Tibial nerve (tissue), 4 donors: ENCODE data around the gene TIMM22. TPM values are rescaled to one million over a fixed set of nuclear protein-coding genes. Genes with fewer than 3 reads are reported as not detected.

ENCODE experiments used
- DNase-seq, 2 donors: peaks; one replicate each; pipeline ENCODE4 v3.0.0-alpha.2; 2019; ENCODE audit warnings: low spot score in 2 of 2
- H3K27ac ChIP-seq, 4 donors: fragments of 200-600 bp; sonication (generic) in 3 of 4; one replicate each; pipeline ENCODE4 v1.5.1; 2017 to 2019; ENCODE audit warnings: mild to moderate bottlenecking in 1 of 4
- H3K27me3 ChIP-seq, 2 donors: fragments of 200-600 bp; sonication (generic) in 1 of 2; one replicate each; pipeline versions ENCODE4 v1.5.1 to v1.6.0; 2017 to 2019
- H3K36me3 ChIP-seq, 3 donors: fragments of 200-600 bp; sonication (generic); one replicate each; pipeline ENCODE4 v1.5.1; 2018 to 2019
- H3K4me1 ChIP-seq, 4 donors: fragments of 200-600 bp; sonication (generic) in 3 of 4; one replicate each; pipeline ENCODE4 v1.5.1; 2017 to 2019
- H3K4me3 ChIP-seq, 4 donors: fragments of 200-600 bp; sonication (generic) in 3 of 4; one replicate each; pipeline ENCODE4 v1.5.1; 2017 to 2019; ENCODE audit warnings: mild to moderate bottlenecking in 1 of 4, moderate library complexity in 1 of 4
- H3K9me3 ChIP-seq, 4 donors: fragments of 200-600 bp; sonication (generic) in 3 of 4; one replicate each; pipeline ENCODE4 v1.5.1; 2017 to 2019
- EP300 ChIP-seq, 2 donors: sonication (generic); formaldehyde crosslinking; IDR thresholded peaks; one replicate each; pipeline ENCODE4 v1.6.1; 2017; ENCODE audit warnings: antibody characterized with exemption in 2 of 2, mild to moderate bottlenecking in 1 of 2
- POLR2A ChIP-seq, 2 donors: fragments of 450-650 bp; IDR thresholded peaks; one replicate each; pipeline ENCODE4 v1.6.1; 2017; ENCODE audit warnings: antibody characterized with exemption in 2 of 2, mild to moderate bottlenecking in 2 of 2, moderate library complexity in 2 of 2
- WGBS, 2 donors: methylation state at CpG; one replicate each; pipeline ENCODE4 v1.1.5; 2018; 5-methylcytosine and 5-hydroxymethylcytosine counted together
- total RNA-seq, 4 donors: library from RNA; depleted of rRNA; stranded (reverse); fragments of >200 nt; gene quantifications; one replicate each; pipeline ENCODE4 v1.1.0, GENCODE V29; 2016
- TF ChIP-seq, protein P1 (sequence below), 5 experiments: fragments of 200-600 bp in 3 of 5; fragments of 450-650 bp in 2 of 5; sonication (generic) in 3 of 5; IDR thresholded peaks; one replicate each; pipeline ENCODE4 v1.5.1; 2016 to 2019; ENCODE audit warnings: antibody characterized with exemption in 5 of 5, mild to moderate bottlenecking in 3 of 5, moderate library complexity in 2 of 5

TIMM22 gene
- total RNA-seq, 4 donors from 2014 or later: 11.1 to 18.4 (median 14.7) TPM

DNA sequence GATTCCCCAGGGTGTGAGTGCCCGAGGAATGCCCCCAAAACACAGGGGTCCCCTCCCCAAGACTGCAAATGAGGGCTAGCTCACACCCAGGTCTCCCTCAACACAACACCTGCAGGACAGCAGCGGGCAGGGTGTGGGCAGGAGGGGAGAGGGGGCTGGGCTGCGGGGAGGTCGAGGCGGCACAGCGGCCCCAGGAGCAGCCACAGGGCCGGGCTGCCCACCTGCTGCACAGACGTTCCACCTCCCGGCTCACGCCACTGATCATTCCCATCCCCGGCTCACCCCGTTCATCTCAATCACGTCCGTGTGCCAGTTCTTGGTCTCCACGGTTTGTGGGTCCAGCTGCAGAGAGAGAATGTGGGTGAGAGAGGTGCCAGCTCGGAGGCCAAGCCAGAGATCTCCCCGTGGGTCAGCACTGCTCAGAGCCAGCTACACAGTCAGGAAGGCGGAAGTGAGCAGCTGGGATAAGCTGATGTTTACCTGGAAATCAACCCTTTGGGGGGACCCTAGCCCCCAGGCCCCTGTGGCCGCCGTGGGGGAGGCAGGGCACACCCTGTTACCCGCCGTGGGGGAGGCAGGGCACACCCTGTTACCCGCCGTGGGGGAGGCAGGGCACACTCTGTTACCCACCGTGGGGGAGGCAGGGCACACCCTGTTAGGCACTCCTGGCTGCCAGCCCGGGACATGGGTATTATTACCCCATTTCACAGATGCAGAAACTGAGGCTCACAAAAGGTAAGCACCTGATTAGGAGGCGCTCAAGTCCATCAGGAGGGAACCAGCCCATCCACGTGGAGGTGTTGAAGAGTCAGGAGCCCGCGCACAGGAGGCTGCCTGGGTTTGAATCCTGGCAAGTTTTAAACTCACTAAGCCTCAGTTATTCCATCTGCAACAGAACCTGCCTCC is 16.1 kb downstream of the TIMM22 start:
- no peak overlapping the region for H3K4me3 ChIP-seq
- peaks cover 0 to 44% (median 0%) of the 10 kb centered on the region in 3 donors for H3K36me3 ChIP-seq
- no peak overlapping the region for H3K27ac ChIP-seq
- WGBS, 2 donors: 86 to 88% methylated on average over 26 to 27 of the region's 30 CpGs
- H3K27me3 ChIP-seq: no peaks in the 10 kb centered on the region
- H3K9me3 ChIP-seq: no peaks in the 10 kb centered on the region
- no peak for DNase-seq
- TF ChIP-seq, protein P1, sequence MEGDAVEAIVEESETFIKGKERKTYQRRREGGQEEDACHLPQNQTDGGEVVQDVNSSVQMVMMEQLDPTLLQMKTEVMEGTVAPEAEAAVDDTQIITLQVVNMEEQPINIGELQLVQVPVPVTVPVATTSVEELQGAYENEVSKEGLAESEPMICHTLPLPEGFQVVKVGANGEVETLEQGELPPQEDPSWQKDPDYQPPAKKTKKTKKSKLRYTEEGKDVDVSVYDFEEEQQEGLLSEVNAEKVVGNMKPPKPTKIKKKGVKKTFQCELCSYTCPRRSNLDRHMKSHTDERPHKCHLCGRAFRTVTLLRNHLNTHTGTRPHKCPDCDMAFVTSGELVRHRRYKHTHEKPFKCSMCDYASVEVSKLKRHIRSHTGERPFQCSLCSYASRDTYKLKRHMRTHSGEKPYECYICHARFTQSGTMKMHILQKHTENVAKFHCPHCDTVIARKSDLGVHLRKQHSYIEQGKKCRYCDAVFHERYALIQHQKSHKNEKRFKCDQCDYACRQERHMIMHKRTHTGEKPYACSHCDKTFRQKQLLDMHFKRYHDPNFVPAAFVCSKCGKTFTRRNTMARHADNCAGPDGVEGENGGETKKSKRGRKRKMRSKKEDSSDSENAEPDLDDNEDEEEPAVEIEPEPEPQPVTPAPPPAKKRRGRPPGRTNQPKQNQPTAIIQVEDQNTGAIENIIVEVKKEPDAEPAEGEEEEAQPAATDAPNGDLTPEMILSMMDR (IDR thresholded peaks at IDR 0.05): no peak
- TF ChIP-seq POLR2A (IDR thresholded peaks at IDR 0.05): no peak
- TF ChIP-seq EP300 (IDR thresholded peaks at IDR 0.05): no peak
- peaks cover 0 to 28% (median 0%) of the 10 kb centered on the region in 4 donors for H3K4me1 ChIP-seq

DNA sequence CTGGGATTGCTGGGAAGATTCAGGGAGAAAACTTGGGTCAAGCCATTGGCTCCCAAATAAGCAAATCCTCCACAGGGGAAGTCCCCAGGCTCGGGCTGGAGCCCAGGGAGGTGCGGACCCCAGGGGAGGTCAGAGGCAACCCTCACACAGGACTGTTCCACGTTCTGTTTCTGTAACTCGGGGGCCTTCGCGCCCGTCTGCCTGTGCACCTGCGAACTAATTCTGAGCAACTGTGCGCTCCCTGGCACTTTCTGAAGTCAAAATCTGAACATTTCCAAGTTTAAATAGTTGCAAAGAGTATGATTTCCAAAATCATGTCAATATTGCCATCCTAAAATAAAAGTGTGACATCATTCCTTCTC is 16.8 kb downstream of the TIMM22 start:
- Histone ChIP-seq H3K4me1 (peaks cover 0 to 22% (median 0%) of the 10 kb centered on the region in 4 donors), H3K4me3 (no peak overlapping the region), H3K27ac (no peak overlapping the region), H3K27me3 (no peaks in the 10 kb centered on the region), H3K9me3 (no peaks in the 10 kb centered on the region), H3K36me3 (peaks cover 0 to 38% (median 0%) of the 10 kb centered on the region in 3 donors)
- TF ChIP-seq, protein P1 (IDR thresholded peaks at IDR 0.05): no peak
- TF ChIP-seq POLR2A (IDR thresholded peaks at IDR 0.05) (no peak), EP300 (IDR thresholded peaks at IDR 0.05) (no peak)
- 87 to 94% methylated on average over 8 to 9 of the region's 9 CpGs for WGBS, 2 donors
- no peak for DNase-seq

DNA sequence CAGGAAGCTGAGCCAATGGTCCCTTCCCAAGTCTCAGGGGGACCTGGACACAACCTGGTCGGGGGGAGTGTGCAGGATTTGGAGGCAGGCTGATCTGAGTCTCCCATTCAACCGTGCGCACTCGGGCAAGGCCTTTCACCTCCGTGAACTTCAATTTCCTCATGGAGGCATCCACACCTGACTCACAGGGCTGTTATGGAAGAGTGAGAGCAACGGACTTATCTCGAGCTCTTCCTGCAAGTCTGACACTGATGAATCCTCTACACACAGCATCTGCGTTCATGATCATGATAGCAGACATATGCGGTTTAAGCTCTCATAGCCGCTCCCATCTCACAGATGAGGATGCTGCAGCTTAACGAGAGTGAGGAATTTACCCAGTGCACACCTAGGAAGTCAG is 21.6 kb downstream of the TIMM22 start:
- peaks cover 0 to 6% (median 0%) of the 10 kb centered on the region in 4 donors for H3K4me1 ChIP-seq
- no peak for DNase-seq
- no peaks in the 10 kb centered on the region for H3K27me3 ChIP-seq
- no peaks in the 10 kb centered on the region for H3K9me3 ChIP-seq
- H3K27ac ChIP-seq: no peak overlapping the region
- WGBS, 2 donors: 83 to 88% methylated on average over 11 of the region's 11 CpGs
- H3K4me3 ChIP-seq: no peak overlapping the region
- TF ChIP-seq EP300 (IDR thresholded peaks at IDR 0.05) (no peak), POLR2A (IDR thresholded peaks at IDR 0.05) (no peak)
- H3K36me3 ChIP-seq: peaks cover 0 to 18% (median 0%) of the 10 kb centered on the region in 3 donors

DNA sequence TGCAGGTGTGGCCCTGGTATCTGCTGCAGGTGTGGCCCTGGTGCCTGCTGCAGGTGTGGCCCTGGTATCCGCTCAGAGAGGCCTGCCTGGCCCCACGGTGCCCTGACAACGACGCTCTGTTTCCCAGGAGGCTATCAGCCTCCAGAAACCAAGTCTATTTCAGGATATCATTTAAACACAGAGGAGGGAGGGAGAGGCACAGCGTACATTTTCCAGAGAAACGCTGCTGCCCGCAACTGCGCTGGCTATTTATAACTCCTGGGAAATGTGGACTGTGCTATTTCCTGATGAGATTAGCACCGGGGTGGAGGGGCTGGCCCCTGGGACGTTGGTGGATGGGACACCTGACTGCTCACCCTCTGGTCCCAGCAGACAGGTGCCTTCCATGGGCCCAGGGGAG is 22.5 kb downstream of the TIMM22 start:
- Histone ChIP-seq H3K4me1 (peaks cover 0 to 6% (median 0%) of the 10 kb centered on the region in 4 donors), H3K9me3 (no peaks in the 10 kb centered on the region), H3K4me3 (no peak overlapping the region), H3K27me3 (no peaks in the 10 kb centered on the region), H3K27ac (no peak overlapping the region), H3K36me3 (peaks cover 0 to 25% (median 0%) of the 10 kb centered on the region in 3 donors)
- 68 to 69% methylated on average over 9 to 10 of the region's 10 CpGs for WGBS, 2 donors
- no peak for DNase-seq
- no peak for TF ChIP-seq EP300 (IDR thresholded peaks at IDR 0.05)
- no peak for TF ChIP-seq POLR2A (IDR thresholded peaks at IDR 0.05)
- TF ChIP-seq, protein P1 (IDR thresholded peaks at IDR 0.05): no peak

DNA sequence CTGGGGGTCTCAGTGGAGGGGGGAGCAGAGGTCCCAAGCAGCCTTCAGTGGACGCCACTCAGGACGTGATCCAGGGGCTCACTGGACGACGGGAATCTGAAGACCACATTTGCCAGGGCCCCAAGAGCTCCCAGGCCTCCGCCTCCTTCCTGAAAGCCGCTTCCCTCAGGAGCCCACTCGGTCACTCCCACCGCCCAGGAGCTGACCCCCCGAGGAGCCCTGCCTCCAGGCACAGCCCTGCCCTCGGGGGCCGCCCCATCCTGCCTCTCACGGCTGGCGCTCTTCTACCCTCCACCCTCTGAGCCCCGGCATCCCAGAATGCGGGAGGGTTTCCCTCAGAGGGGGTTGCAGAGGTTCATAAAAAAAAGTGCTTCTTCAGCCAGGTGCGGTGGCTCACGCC is 24.2 kb downstream of the TIMM22 start:
- peaks cover 0 to 6% (median 0%) of the 10 kb centered on the region in 4 donors for H3K4me1 ChIP-seq
- peaks cover 0 to 25% (median 0%) of the 10 kb centered on the region in 3 donors for H3K36me3 ChIP-seq
- no peak overlapping the region for H3K4me3 ChIP-seq
- DNase-seq: no peak
- no peak for TF ChIP-seq EP300 (IDR thresholded peaks at IDR 0.05)
- TF ChIP-seq, protein P1 (IDR thresholded peaks at IDR 0.05): no peak
- no peak for TF ChIP-seq POLR2A (IDR thresholded peaks at IDR 0.05)
- H3K27me3 ChIP-seq: no peaks in the 10 kb centered on the region
- H3K27ac ChIP-seq: no peak overlapping the region
- WGBS, 2 donors: 87 to 88% methylated on average over 15 to 17 of the region's 17 CpGs
- H3K9me3 ChIP-seq: no peaks in the 10 kb centered on the region
